Measurements from ENCODE around the gene VPS13C.

The VPS13C gene

GRCh38 chr15:61841466-61841865 lies 218.8 kb downstream of the VPS13C start:
- no peak for DNase-seq

- no peak for DNase-seq
These were observed 220.2 kb downstream of the VPS13C start for GRCh38 chr15:61840090-61840489.

- DNase-seq = no peak
These were observed 220.7 kb downstream of the VPS13C start for GRCh38 chr15:61839546-61839945.

- DNase-seq = peak; percentile 35 to 46
These were observed 224.6 kb downstream of the VPS13C start for GRCh38 chr15:61835496-61836106.

DNA sequence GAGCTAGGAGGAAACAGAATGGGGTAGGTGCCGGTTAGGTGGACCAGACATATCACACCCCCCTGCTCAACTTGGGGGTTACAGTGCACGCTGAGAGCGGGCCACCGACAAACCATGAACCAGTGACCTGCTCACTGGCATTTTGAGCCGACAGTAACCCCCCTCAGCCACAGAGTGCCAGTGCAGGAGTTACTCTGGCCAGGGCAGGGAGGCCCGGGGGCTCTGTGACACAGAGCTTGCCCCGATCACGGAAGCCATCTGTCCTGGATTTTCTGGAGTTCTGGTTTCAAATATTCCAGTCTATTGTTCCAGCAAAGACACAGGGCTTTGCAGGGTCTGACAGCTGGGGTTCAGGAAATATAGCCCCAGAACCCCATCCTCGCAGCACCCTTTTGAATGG lies 225.2 kb downstream of the VPS13C start:
- no peak for DNase-seq

DNA sequence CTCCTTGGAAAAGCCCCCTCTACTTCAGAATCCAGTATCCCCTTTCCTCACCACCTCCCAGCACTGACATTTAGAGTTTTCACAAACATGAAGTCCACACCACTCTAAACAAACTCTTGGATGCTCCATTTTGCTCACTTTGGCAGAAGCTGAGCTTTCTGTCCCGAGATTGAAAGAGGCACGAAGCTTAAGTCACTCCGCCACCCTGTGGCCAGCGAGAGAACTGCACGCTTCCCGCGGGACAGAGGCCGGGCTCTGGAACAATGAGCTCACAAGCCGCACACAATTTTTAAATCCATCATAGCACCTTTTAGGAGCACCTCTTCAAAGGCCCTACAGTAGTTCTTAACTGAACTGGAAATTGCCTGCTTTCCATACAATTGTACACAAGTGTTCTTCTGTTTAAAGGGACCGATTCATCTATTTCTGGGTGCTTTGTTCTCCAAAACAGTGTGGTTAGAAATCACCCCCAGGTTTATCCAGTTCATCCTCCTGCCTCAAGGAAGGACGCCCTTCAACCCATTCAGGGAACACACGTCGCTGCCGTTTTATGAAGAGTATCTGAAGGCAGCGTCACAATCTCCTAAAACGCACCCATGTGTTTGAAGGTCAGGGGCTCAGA lies 226.1 kb downstream of the VPS13C start:
- peak; percentile 67 to 70 for DNase-seq

DNA sequence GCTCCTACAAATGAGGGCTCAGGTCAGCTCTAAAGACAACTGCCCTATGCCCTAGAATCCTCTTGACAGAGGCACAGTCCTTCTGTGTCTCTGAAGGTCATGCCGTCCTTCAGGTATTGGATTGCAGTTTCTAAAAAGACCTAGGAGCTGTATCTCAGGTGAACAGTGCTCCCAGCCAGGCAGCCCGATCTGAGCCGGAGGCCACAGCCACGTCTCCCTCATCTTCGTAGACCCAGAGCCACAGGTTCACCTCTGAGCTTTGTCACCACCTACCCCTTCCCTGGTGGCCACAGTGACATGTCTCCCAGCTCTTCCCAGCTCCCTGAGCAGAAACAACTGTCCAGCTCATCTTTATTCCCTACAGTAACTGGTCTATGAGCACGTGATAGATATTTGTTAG lies 228.0 kb downstream of the VPS13C start:
- no peak for DNase-seq

DNA sequence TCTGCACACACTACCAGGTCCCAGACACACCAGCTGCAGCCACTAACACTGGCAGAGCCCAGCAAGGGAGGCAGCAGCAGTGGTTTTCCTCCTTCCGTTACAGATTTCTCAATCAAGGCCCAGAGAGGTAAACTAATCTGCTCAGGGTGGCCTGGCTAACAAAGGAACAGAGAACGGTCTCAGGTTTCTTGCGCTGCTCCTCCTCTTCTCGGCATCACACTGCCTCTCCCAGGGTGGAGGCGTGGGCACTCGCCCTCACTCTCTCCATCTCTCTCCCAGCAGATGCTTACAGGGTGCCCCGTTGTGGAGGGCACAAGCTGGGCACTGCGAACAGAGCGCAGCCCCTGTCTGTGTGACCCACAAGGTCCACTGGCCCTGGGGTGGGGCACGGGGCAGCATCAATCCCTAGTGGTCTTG lies 228.7 kb downstream of the VPS13C start:
- DNase-seq = no peak

DNA sequence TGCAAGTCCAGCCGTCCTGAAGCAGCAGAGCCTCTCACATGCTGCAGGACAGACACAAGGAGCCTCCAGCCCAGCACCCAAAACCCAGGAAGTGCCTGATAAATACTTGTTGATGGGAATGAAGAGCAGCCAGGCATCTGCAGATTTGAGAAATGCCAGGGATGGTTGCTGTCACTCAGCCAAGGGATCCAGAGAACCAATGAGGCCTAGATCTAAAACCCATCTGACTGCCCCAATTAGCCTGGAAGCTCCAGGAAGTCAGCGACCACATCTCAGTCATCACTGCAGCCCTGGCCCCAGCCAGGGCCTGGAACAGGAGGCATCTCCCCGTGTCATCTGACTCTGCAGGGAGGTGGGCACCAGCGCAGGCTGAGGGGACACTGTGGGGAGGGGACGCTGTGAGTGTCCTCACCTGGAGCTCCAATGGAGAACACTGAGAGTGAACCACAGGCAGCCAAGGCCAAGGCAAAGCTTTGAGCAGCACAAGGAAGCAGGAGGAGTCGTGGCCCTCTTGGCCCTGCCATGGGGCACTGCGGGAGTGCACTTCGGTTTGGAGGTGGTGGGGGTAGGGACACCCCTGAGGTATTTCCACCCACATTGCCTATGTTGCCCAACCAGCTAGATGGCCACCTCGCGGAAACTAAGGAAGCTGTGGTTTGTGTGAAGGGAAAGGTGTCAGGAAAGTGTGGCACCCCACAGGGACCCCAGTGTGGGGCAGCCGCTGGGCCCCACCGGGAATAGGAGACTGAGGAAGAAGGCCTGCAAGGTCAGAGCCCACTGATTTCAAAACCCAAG lies 229.5 kb downstream of the VPS13C start:
- DNase-seq = no peak

DNA sequence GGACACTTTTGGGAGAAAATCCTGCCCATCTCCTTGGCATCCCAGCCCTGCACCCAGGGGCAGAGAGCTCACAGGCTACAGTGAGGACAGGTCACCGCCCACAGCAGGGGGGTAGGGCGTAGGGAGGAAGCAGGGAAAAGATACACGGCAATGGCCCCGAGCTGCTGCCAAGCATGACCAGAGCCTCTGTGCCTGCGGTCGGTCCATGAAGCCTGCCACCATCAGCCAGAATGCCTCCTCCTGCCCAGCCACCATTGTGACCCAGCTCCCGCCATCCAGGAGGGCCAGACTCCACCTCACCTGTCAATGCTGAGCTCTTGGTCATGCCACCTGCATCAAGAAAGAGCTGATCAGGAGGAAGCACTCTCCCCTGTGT lies 230.7 kb downstream of the VPS13C start:
- DNase-seq = no peak

DNA sequence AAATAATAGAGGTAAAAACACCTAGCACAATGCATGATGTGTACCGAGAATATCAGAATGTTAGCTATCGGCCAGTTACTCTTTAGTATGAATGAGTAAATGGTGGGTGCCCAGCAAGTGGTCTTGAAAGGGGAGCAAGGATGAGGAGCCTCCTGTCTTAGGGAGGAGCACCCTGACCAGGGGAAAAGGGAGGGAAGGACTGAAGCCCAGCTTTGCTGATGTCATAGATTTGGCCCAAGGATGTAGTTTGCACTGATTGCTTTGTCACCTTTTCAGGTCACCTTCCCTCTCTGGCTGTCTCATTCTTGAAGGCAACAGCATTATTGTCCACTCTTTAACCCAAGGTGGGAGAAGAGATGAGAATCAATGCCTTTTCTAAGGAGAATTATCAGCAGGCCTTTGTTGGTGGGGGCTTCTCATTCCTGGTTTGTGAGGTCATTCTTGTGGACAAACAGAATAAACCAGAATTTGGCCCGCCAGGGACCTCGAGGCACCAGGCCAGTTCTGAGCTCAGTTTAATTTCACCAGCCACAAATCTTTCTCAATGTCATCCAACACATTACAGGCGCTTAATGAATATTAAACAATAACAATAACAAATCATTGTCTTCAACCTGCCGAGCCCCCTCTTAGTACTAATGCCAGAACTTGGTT lies 231.3 kb downstream of the VPS13C start:
- DNase-seq = no peak

GRCh38 chr15:61828008-61828407 lies 232.2 kb downstream of the VPS13C start:
- DNase-seq = no peak

- DNase-seq = no peak
These were observed 233.1 kb downstream of the VPS13C start for GRCh38 chr15:61827131-61827530.

- DNase-seq = no peak
These were observed 236.0 kb downstream of the VPS13C start for GRCh38 chr15:61824291-61824690.

DNA sequence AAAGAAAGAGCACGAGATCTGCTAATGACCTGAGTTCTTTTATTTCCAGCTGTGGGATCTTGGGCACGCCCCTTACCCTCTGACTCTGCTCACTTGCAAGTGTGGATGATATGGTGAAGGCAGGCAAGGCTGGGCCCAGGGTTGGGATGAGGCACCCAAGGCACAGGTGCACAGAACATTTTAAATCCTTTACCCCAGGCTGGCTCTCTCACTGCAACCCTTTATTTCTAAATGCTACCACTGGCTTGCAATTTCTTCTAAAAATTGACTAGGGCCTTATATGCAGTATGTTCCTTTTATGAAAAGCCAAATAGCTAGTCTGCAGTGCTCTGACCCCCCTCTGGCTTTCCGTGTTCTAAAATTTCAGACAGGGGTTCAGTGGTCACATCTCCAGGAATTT lies 237.7 kb downstream of the VPS13C start:
- DNase-seq = no peak

- no peak for DNase-seq
These were observed 239.3 kb downstream of the VPS13C start for GRCh38 chr15:61820951-61821350.

DNA sequence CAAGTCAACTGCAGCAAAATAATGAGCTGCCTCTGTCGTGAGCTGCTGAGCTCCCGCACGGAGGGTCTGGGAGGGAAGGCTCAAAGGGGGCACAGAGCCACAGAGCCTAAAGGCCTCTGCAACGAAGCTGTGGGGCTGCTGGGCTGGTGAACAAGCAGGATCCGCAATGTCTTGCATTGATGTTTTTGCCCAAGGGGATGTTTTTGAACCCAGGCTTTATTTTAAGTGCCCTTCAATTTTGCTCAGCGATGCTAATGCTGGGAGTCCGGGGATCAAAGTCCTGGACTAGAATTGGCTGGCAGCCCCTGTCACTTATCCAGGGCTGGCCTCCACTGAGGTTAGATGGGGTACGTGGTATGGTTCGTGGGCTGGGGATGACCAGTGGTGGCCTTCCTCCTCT lies 240.0 kb downstream of the VPS13C start:
- no peak for DNase-seq

- DNase-seq = no peak
These were observed 240.9 kb downstream of the VPS13C start for GRCh38 chr15:61819386-61819785.

GRCh38 chr15:61818801-61819200 lies 241.4 kb downstream of the VPS13C start:
- DNase-seq = no peak

GRCh38 chr15:61816856-61817255 lies 243.4 kb downstream of the VPS13C start:
- DNase-seq = no peak

GRCh38 chr15:61815356-61816083 lies 244.7 kb downstream of the VPS13C start:
- DNase-seq = no peak

DNA sequence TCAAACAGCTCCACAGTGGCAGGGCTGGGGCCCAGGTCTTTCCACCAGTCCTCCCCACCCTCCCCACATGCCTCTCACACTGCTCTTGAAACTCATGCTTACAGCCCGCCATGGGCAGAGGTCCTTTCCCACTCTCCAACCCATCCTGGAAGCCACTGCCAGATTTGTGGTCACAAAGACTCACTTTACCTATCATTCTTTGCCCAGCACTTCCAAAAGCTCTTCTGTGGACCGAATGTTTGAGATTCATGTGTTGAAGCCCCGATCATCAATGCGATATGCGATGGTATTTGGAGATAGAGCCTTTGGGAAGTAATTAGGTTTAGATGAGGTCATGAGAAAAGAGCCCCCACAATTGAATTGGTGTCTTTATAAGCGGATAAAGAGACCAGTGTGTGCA lies 247.8 kb downstream of the VPS13C start:
- DNase-seq = no peak

DNA sequence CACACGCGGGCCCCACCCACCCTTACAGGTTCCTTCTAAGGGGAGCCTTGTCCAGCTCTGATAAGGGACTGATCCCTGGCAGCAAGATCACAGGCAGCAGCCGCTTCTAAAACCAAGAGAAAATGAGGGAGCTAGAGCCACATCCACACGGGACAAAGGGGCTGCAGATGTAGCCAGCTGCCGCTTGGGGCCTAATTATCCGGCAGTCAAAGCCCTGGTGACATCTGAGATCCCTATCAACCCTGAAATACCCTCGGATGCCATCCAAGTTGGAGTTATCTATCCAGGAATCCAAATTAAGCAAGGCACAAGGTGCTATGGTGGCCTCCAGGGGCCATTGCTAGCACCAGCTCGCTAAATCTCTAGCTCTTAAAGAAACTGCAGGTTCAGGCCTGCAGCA lies 248.3 kb downstream of the VPS13C start:
- DNase-seq = no peak

Measured in activated CD4-positive, alpha-beta T cell treated with anti-CD3 and anti-CD28 coated beads, Interleukin-2, amount 50 U/mL, for 4 hours (primary cell).